NCI-H2196 treated with DMSO at 0.1 percent for 48 hours (cell line): ENCODE measurements around the gene NFATC2.

ENCODE experiments used
- DNase-seq: peaks from one replicate; lab custom pipeline; 2025; ENCODE audit not compliant: unreplicated experiment; lab: John Stamatoyannopoulos, UW

The NFATC2 gene

DNA sequence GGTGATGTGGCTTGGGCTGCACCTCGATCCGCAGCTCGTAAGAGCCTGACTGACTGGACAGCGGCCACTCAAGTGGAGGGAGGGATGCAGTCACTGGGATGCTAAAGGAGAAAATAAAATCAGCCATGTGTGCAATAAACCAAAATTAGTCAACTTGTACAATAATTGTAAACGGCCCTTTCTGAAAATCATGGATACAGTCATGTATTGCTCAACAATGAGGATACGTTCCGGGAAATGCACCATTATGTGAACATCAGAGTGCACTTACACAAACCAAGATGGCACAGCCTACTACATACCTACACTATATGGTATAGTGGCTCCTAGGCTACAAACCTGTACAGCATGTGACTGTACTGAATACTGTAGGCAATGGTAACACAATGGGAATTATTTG, 25.7 kb downstream of the NFATC2 start:
- DNase-seq = no peak

- DNase-seq = no peak
Observed at GRCh38 chr20:51514836-51515235, 27.7 kb downstream of the NFATC2 start.

DNA sequence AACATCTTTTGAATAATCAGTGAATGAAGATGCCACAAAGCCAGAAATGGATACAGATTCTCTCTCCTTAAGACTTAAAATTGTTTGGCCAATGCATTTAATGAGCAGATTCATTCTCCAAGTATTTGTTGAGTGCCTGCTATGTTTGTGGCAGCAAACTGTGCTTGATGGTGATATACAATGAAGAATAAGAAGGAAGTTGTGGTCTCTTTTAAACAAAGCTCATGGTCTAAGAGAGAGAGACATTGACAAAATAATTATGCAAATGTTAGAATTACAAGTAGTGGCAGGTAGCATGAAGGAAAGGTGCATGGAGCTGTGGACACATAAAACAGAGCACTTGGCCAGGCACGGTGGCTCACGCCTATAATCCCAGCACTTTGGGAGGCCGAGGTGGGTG, 28.3 kb downstream of the NFATC2 start:
- DNase-seq = no peak

DNA sequence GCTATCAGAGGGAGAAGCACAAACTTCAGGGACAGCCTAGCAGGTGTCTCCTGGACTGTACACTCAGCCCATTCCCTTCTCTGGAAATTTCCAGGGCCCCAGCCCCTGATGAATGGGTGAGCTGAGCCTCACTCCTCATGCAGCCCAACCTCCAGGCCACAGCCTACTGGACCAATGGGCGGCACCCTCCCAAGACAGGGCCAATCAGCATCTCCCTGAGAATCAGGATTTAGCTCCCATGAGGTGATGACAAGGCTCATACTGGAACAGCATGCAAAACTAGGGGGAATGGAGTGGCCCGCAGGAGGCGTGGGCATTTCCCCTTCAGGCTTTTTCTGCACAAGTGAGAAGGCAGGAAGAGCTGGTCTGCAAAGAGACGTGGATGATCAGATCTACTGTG, 29.0 kb downstream of the NFATC2 start:
- no peak for DNase-seq

- DNase-seq = no peak
Observed at GRCh38 chr20:51512645-51513044, 29.9 kb downstream of the NFATC2 start.

DNA sequence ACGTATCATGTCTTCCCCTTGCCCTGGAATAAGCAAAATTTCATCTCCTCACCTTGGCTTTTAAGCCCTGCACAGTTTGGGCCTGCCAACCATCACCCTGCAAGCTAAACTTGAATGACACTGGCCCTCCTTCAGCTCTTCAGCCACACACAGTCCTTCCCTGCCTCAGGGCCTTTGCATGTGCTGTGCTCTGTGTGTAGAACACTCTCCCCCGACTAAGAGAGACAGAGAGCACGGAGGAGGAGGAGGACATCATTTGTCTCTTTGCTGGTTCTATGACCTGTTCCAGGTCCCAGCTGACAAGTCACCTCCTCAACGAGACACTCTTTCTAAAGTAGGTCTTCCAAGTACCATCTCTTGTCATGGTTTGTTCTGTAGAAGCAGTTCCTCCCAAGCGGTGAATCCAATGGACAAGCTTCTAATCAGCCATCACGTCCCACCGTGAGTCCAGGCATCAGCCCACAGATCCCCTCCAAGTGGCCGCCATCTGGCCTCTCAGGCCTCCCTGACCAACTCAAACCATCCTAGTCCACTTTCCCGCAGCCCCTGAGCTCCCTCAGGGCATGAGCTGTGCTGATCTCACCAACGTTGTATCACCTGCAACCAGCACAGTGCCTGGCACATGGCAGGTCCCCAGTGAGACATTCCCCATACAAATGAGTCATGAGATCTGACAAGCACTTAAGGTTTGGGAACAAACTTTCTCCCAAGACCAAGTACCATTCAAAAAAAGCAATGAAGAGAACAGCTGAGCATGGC, 30.5 kb downstream of the NFATC2 start:
- no peak for DNase-seq

- no peak for DNase-seq
Observed at GRCh38 chr20:51510936-51511605, 31.4 kb downstream of the NFATC2 start.

- no peak for DNase-seq
Observed at GRCh38 chr20:51510169-51510568, 32.4 kb downstream of the NFATC2 start.

DNA sequence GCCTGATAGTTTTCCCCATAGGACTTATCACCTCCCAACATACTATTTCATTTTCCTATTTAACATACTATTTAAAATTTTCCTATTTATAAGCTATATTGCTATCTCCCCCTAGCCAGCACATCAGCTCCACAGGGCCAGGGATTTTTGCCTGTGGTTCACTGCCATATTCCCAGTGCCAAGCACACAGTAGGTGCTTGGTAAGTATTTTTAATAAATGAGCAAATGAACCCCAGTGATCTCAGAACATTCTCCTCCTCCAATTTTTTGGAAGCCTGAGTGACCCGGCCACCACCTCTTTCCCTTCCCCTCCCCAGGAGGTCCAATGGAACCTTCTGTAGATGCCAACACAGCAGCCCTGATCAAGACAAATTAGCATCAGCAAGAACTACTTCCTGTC, 33.3 kb downstream of the NFATC2 start:
- no peak for DNase-seq

GRCh38 chr20:51508780-51509179, 33.7 kb downstream of the NFATC2 start:
- no peak for DNase-seq

DNA sequence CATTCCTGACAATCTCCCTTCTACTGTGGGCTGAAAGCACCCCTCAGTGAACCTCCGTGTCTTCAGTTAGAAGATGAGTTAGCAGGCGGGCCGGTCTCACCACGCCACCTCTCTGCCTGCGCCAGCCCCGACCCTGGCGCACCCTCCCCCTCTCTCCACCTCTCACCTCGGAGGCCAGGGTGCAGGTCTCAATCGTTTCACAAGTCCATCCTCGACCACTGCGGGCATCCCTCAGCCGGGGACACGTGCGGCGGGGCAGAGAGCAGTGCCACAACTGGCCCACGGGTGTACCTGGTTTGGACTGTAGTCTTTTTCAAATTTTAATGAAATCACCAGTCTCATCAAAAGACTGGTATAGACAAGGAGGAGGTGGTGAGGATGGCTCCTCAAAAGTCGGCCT, 34.4 kb downstream of the NFATC2 start:
- no peak for DNase-seq

DNA sequence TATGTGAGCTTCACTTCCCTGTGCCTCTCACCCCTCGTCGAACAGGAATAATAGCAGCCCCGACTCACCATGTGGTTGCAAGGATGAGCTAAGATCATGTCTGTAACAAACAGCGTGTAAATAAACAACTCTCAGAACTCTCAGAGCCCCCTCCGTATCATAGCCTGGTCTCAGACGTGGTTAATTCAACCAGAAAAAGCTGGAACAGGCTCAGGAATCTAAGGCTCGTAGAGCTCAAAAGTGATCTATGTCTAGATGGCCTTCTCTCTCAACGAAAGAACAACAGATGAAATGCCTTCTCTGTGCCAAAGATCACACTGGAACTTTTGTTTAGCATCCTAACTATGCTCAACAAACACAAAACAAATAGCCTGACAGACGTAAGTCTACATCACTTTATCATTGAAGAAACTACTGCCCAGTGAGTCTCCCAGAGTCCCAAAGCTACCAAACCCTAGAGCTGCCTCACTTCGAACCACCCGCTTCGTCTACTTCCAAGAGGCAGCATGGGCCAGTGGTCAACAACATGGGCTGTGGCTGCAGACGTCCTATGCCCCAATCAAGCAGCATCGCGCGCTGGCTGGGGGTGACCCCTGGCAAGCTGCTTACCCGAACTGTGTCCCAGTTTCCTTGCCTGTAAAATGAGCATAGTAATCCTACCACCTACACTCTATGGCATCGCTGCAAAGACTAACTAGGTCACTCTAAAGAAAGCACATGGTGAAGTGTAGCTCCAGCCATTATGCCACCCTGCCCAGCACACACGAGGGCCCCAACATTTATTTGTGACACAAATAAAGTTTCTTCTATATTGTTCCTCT, 35.1 kb downstream of the NFATC2 start:
- DNase-seq = no peak

DNA sequence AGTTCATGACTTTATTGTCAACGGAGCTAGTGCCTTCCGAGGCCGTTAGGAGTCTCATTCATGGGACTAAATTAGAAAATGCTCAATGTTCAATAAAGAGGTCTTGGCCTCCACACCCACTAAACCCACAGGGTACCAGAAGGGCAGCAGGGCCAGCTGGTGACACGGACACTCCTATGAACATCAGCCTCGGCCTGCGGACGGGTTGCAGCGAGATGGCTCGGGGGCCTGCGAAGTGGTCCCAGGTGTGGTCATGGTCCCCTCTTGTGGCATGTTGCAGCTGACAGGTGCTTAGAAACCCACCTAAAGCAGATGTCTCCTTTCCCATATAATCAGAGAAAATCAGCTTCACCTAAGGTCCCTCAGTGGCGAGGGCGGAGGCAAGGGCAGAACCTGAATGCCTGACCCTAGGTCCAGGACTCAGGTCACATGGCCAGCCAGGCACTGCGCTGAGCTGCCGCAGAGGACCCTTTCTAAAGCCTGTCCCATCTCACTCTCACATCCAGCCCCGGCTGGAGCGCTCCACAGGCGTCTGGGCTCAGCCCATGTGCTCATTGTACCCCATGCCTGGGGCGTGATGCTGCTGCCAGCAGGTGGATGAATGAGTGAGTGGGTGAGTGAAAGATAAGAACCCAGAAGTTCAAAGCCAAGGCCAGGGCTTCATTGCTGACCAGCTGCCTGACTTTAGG, 35.8 kb downstream of the NFATC2 start:
- no peak for DNase-seq

- no peak for DNase-seq
Observed at GRCh38 chr20:51505566-51505965, 37.0 kb downstream of the NFATC2 start.

DNA sequence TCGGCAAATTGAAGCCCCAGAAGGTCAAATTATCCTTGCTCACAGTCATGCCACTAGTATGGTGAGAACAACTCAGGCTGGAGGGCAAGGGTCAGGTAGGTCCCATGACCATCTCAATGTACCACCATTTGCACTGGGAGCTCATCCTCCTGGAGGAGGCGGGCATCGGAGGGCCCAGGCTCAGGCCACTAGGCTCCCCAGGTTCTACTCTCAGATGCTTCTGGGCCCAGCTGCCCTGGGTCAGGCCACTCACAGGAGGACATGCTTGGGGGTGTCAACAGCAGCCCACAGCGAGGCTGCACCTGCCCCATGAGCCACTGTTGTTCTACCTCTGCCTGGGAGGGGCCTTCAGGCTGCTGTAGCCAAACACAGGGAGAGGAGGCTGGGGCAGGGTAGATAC, 39.1 kb downstream of the NFATC2 start:
- DNase-seq = no peak

DNA sequence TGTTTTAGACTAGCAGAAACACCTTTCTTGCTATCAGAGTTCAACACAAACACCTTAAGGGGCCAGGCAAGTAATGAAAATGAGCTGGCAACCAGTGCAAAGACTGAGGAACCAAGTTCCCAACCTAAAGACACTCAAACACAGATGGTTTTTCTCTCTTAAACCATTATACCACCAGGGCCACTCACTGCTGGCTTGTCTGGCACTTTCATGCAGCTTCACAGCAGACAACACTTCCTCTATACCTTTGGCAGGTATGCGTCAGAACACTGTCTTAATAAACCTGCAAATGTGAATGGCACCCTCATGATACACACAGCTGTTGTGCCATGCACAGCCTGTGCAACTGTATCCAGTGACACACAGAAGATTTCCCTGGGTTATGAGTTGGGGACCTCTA, 41.6 kb downstream of the NFATC2 start:
- no peak for DNase-seq

DNA sequence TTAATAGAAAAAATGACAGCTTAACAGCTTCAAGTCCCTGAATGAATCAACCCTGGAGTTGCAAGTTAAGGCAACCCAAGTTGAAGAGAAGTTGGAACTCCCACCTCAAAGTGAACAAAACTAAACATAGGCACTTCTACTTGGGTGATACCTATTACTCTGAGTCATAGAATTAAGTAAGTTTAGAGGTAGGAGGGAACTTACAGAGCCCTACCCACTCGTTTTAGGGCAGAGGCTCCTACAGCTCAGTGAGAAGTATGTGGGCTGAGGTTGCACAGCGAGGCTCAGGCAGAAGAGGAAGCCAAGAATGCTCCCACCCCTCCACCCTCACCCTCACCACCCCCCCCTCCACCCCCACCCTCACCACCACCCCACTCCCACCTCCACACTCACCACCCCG, 42.2 kb downstream of the NFATC2 start:
- DNase-seq = no peak

GRCh38 chr20:51498765-51499540, 43.6 kb downstream of the NFATC2 start:
- no peak for DNase-seq

GRCh38 chr20:51497542-51498467, 44.7 kb downstream of the NFATC2 start:
- DNase-seq = no peak

DNA sequence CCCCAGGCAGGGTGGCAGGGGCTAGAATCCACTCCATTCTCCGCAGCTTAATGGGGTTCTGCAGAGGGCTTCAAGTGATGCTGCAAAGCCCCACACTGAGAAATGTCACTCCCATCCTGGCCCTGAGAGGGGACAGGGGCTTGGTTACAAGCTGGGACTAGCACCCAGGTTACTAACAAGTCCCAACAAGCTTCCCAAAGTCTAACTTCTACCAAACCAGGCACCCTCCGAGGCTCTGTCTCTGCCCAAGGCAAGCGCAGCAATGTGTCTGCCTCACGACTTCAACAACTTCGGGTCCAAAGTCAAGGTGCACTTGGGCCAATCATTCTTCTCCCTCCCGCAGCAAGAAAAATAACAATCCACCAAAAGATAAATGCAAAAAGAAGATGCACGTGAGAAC, 45.6 kb downstream of the NFATC2 start:
- DNase-seq = no peak
